WTC11 (cell line): Measurements from ENCODE around the gene THSD7B.

Source experiments
- CTCF ChIP-seq: fragments of 200-600 bp; IDR thresholded peaks from 2 replicates; pipeline ENCODE4 v1.8.0; 2022; ENCODE audit warnings: antibody characterized with exemption
- FOXK1 ChIP-seq: sonication (generic); formaldehyde crosslinking; IDR thresholded peaks from 2 replicates; pipeline ENCODE4 v1.8.0; 2022; ENCODE audit warnings: mild to moderate bottlenecking, moderate library complexity, missing genetic modification reagents
- KAT7 ChIP-seq: sonication (generic); formaldehyde crosslinking; IDR thresholded peaks from 2 replicates; pipeline ENCODE4 v1.8.1; 2023; ENCODE audit warnings: missing genetic modification reagents, mild to moderate bottlenecking, borderline replicate concordance
- TP53 ChIP-seq: sonication (generic); formaldehyde crosslinking; IDR thresholded peaks from 2 replicates; pipeline ENCODE4 v1.8.1; 2023; ENCODE audit warnings: mild to moderate bottlenecking, missing genetic modification reagents

GRCh38 chr2:137165968-137166367 lies 400.6 kb downstream of the THSD7B start:
- TF ChIP-seq KAT7, result no peak
- TF ChIP-seq CTCF, result no peak
- TF ChIP-seq TP53 (CRISPR knock-in tag), result no peak
- no peak for TF ChIP-seq FOXK1 (CRISPR knock-in tag)
